ENCODE results near the gene MEIOSIN. TPM values are rescaled to one million over a fixed set of nuclear protein-coding genes. Genes with fewer than 3 reads are reported as not detected.

MEIOSIN gene
- total RNA-seq, 1 donor from 2014 or later: not detected

DNA sequence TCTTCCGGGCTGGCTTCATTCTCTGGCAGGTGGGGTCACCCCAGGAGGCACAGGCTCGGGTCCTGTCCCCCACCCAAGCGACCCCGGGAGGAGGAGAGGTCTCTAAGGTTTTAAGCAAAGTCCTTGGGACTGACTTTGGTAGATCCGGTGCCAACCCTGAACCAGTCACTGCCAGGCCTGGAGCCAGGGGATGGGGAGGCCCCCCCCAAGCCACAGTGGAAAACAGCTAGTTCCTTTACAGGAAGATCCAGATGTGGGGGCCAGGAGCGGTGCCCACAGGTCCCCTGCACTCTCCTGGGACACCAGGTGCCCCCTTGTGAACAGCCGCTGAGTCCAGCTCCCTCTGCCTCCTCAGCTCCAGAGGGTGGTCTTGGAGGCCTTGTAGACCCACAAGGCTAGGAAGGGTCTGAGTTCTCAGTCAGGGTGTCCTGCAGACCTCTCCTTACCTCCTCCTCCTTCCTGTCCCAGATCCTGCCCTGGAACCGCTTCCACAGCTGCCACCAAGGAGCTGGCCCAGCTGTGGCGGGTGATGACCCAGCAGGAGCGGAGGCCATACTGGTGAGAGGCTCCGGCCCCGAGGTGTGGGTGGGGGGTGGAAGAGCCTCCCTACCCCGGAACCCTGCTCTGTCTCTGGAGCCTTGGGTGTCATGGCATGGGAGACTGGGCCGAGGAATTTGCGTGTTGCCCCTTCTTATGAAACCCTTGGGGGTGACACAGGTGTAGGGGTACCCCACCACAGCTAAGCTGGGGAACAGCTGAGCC is 29.8 kb downstream of the MEIOSIN start:
- DNase-seq (ENCODE audit: low read depth) (no peak), FAIRE-seq (peak; percentile 36)
- Histone ChIP-seq H3K36me3 (ENCODE audit: control insufficient read depth, insufficient read depth, low read length) (no peaks in the 10 kb centered on the region), H3K27me3 (ENCODE audit: control insufficient read depth, insufficient read depth, low read length) (no peaks in the 10 kb centered on the region), H3K4me3 (ENCODE audit: low read depth, low read length) (no peak overlapping the region)
- TF ChIP-seq CTCF (IDR thresholded peaks at IDR 0.05; ENCODE audit: insufficient read depth, low read length, severe bottlenecking): no peak

GRCh38 chr19:45763691-45764294 is 30.6 kb downstream of the MEIOSIN start:
- no peak for TF ChIP-seq CTCF (IDR thresholded peaks at IDR 0.05; ENCODE audit: insufficient read depth, low read length, severe bottlenecking)
- Histone ChIP-seq H3K36me3 (ENCODE audit: control insufficient read depth, insufficient read depth, low read length) (no peaks in the 10 kb centered on the region), H3K4me3 (ENCODE audit: low read depth, low read length) (no peak overlapping the region), H3K27me3 (ENCODE audit: control insufficient read depth, insufficient read depth, low read length) (no peaks in the 10 kb centered on the region)
- DNase-seq (ENCODE audit: low read depth) (no peak), FAIRE-seq (no peak)

DNA sequence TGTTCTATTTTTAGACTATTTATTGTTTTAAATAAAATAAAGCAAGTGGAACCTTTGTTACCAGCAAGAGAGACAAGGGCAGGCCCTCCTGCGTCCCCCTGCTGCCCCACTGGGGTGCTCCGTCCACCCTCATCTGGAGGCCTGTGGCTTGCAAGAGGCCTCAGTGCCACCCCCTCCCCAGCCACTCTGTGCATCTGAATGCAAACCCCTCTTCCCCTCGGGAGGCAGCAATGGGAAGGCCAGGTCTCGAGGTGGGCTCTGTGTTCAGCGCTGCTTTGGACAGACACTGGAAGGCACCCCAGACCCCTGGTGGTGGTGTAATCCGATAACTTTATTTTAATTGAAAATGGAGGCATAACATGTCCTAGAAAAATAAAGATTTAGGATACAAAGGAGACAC is 31.2 kb downstream of the MEIOSIN start:
- Histone ChIP-seq H3K36me3 (ENCODE audit: control insufficient read depth, insufficient read depth, low read length) (no peaks in the 10 kb centered on the region), H3K4me3 (ENCODE audit: low read depth, low read length) (no peak overlapping the region), H3K27me3 (ENCODE audit: control insufficient read depth, insufficient read depth, low read length) (no peaks in the 10 kb centered on the region)
- FAIRE-seq: no peak
- no peak for DNase-seq (ENCODE audit: low read depth)
- no peak for TF ChIP-seq CTCF (IDR thresholded peaks at IDR 0.05; ENCODE audit: insufficient read depth, low read length, severe bottlenecking)

GRCh38 chr19:45764945-45765701 is 31.9 kb downstream of the MEIOSIN start:
- no peaks in the 10 kb centered on the region for H3K27me3 ChIP-seq (ENCODE audit: control insufficient read depth, insufficient read depth, low read length)
- H3K4me3 ChIP-seq (ENCODE audit: low read depth, low read length): no peak overlapping the region
- H3K36me3 ChIP-seq (ENCODE audit: control insufficient read depth, insufficient read depth, low read length): no peaks in the 10 kb centered on the region
- DNase-seq (ENCODE audit: low read depth) (no peak), FAIRE-seq (no peak)
- no peak for TF ChIP-seq CTCF (IDR thresholded peaks at IDR 0.05; ENCODE audit: insufficient read depth, low read length, severe bottlenecking)

DNA sequence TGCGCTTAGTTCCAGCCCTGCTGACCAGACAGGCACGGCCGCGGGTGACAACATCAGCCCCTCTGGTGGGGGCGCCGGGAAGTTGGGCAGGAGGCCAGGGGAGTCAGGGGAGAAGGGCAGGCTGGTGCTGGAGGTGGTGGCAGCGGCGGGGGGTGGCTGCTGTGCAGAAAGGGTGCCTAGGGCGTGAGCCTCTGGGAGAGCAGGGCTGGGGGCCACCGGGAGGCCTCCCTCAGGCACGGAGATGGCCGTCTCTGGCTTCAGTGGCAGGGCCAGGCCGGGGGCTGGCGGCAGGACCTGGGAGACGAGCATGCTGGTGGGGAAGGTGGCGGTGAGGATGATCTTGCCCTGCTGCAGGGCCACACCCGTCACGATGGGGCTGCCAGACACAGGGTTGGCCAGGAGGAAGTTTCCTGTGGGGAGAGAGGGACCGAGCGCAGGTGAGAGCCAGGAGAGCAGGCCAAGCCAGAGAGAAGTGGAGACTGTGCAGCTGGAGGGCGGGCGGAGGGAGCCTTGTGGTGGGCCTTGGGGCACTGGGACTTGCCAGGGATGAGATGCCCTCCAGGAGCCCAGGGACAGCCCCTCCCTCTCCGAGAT is 32.6 kb downstream of the MEIOSIN start:
- Histone ChIP-seq H3K36me3 (ENCODE audit: control insufficient read depth, insufficient read depth, low read length) (no peaks in the 10 kb centered on the region), H3K4me3 (ENCODE audit: low read depth, low read length) (no peak overlapping the region), H3K27me3 (ENCODE audit: control insufficient read depth, insufficient read depth, low read length) (no peaks in the 10 kb centered on the region)
- TF ChIP-seq CTCF (IDR thresholded peaks at IDR 0.05; ENCODE audit: insufficient read depth, low read length, severe bottlenecking): no peak
- DNase-seq (ENCODE audit: low read depth): no peak
- FAIRE-seq: no peak
